Measurements from ENCODE around the gene SPOP. TPM values are rescaled to one million over a fixed set of nuclear protein-coding genes. Genes with fewer than 3 reads are reported as not detected.
A peak's percentile ranks its signal among the peaks of the same experiment; 100 is the strongest.

The SPOP gene
- total and polyA plus RNA-seq, 2 experiments from 2014 or later: 13.9 to 18.6 TPM

DNA sequence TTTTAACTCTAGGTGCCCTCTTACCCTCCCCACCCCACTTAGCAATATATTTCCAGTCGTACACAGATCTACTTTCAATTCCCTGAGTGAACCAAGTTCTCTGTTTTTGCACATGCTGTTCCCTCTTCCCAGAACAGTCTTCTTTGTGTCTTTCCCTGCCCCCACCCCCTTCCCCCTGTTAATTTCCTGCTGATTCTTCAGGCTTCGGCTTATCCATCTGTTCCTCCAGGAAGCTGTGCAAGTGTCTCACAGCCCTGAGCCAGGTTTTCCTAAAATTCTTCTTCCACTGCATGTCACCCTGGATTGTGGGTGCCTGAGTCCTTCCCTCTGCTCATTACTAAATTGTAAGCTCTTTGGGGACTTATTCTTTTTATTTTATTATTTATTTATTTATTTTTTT is 12.4 kb upstream of the SPOP start (continued):
- TF ChIP-seq, protein P1, sequence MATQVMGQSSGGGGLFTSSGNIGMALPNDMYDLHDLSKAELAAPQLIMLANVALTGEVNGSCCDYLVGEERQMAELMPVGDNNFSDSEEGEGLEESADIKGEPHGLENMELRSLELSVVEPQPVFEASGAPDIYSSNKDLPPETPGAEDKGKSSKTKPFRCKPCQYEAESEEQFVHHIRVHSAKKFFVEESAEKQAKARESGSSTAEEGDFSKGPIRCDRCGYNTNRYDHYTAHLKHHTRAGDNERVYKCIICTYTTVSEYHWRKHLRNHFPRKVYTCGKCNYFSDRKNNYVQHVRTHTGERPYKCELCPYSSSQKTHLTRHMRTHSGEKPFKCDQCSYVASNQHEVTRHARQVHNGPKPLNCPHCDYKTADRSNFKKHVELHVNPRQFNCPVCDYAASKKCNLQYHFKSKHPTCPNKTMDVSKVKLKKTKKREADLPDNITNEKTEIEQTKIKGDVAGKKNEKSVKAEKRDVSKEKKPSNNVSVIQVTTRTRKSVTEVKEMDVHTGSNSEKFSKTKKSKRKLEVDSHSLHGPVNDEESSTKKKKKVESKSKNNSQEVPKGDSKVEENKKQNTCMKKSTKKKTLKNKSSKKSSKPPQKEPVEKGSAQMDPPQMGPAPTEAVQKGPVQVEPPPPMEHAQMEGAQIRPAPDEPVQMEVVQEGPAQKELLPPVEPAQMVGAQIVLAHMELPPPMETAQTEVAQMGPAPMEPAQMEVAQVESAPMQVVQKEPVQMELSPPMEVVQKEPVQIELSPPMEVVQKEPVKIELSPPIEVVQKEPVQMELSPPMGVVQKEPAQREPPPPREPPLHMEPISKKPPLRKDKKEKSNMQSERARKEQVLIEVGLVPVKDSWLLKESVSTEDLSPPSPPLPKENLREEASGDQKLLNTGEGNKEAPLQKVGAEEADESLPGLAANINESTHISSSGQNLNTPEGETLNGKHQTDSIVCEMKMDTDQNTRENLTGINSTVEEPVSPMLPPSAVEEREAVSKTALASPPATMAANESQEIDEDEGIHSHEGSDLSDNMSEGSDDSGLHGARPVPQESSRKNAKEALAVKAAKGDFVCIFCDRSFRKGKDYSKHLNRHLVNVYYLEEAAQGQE (IDR thresholded peaks at IDR 0.05; ENCODE audit: unreplicated experiment): no peak

DNA sequence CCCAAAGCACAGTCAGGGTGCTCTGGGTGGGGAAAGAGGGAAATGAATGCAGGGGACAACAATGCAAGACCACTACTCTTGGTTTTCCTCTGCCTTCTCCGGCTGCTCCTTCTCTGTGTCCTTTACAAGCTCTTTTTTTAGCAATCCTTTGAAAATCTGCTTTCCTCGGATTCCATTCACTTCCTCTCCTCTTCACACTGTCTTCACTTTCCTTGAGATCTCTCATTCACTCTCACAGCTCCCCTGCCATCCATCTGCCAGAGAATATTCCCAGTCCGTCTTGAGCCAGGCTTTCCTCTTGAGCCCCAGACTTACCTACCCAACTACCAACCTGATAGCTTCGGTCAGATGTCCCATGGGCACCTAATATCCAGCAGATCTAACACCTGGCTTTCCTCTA is 11.0 kb upstream of the SPOP start:
- DNase-seq (ENCODE audit: low spot score) (no peak), ATAC-seq (no peak)
- Histone ChIP-seq H3F3A (replicated peaks; ENCODE audit: low read depth) (no peaks in the 10 kb centered on the region), H3K4me1 (ENCODE audit: insufficient read depth) (peaks cover 6% of the 10 kb centered on the region), H3K36me3 (ENCODE audit: insufficient read depth) (no peaks in the 10 kb centered on the region), H2AFZ (peak overlapping the region; percentile 84; the same call in 1 of the 2 replicates), H3K27me3 (ENCODE audit: insufficient read depth) (no peaks in the 10 kb centered on the region), H4K20me1 (replicated peaks; ENCODE audit: insufficient read depth) (no peaks in the 10 kb centered on the region), H3K9me2 (ENCODE audit: insufficient read depth) (no peaks in the 10 kb centered on the region), H3K27ac (ENCODE audit: low read depth) (no peak overlapping the region), H3K4me2 (no peak overlapping the region), H3K4me3 (no peak overlapping the region), H3K79me2 (replicated peaks; ENCODE audit: insufficient read depth) (no peaks in the 10 kb centered on the region)
- H3K27ac Mint-ChIP-seq: peak overlapping the region; percentile 53
- no peak for TF ChIP-seq ZNF114 (CRISPR knock-in tag; IDR thresholded peaks at IDR 0.05)
- TF ChIP-seq EZH2 (IDR thresholded peaks at IDR 0.05; ENCODE audit: low read depth, unreplicated experiment): no peak
- TF ChIP-seq, protein P2, sequence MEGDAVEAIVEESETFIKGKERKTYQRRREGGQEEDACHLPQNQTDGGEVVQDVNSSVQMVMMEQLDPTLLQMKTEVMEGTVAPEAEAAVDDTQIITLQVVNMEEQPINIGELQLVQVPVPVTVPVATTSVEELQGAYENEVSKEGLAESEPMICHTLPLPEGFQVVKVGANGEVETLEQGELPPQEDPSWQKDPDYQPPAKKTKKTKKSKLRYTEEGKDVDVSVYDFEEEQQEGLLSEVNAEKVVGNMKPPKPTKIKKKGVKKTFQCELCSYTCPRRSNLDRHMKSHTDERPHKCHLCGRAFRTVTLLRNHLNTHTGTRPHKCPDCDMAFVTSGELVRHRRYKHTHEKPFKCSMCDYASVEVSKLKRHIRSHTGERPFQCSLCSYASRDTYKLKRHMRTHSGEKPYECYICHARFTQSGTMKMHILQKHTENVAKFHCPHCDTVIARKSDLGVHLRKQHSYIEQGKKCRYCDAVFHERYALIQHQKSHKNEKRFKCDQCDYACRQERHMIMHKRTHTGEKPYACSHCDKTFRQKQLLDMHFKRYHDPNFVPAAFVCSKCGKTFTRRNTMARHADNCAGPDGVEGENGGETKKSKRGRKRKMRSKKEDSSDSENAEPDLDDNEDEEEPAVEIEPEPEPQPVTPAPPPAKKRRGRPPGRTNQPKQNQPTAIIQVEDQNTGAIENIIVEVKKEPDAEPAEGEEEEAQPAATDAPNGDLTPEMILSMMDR (conservative IDR thresholded peaks at IDR 0.05; ENCODE audit: low read depth in 2 of 2): no peak
- no peak for TF ChIP-seq EZH2phosphoT487 (IDR thresholded peaks at IDR 0.05; ENCODE audit: unreplicated experiment)
- TF ChIP-seq STAT1 (IDR thresholded peaks at IDR 0.05; ENCODE audit: unreplicated experiment): no peak
- no peak for TF ChIP-seq POLR2AphosphoS5 (IDR thresholded peaks at IDR 0.05; ENCODE audit: low read depth)
- TF ChIP-seq, protein P3, sequence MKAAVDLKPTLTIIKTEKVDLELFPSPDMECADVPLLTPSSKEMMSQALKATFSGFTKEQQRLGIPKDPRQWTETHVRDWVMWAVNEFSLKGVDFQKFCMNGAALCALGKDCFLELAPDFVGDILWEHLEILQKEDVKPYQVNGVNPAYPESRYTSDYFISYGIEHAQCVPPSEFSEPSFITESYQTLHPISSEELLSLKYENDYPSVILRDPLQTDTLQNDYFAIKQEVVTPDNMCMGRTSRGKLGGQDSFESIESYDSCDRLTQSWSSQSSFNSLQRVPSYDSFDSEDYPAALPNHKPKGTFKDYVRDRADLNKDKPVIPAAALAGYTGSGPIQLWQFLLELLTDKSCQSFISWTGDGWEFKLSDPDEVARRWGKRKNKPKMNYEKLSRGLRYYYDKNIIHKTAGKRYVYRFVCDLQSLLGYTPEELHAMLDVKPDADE (IDR thresholded peaks at IDR 0.05): no peak
- TF ChIP-seq ZNF331 (CRISPR knock-in tag; IDR thresholded peaks at IDR 0.05; ENCODE audit: low read depth): no peak
- TF ChIP-seq, protein P1 (IDR thresholded peaks at IDR 0.05; ENCODE audit: unreplicated experiment): no peak
- TF ChIP-seq JUNB (IDR thresholded peaks at IDR 0.05; ENCODE audit: unreplicated experiment): no peak
- no peak for TF ChIP-seq CREB1 (CRISPR knock-in tag; IDR thresholded peaks at IDR 0.05; ENCODE audit: low read depth)
- no peak for TF ChIP-seq NANOG (IDR thresholded peaks at IDR 0.05; ENCODE audit: borderline replicate concordance)
- H3K9me3 Mint-ChIP-seq: no peaks in the 10 kb centered on the region
- peaks cover 3% of the 10 kb centered on the region for H3K27me3 Mint-ChIP-seq (ENCODE audit: insufficient read depth, low read depth, poor library complexity)
- no peak overlapping the region for H3K4me3 Mint-ChIP-seq
- H3K4me1 Mint-ChIP-seq: peaks cover 20% of the 10 kb centered on the region
- H3K36me3 Mint-ChIP-seq (ENCODE audit: low read depth): no peaks in the 10 kb centered on the region

All from GM23338 (cell line).